GM12873 (cell line): Measurements from ENCODE around the gene ATP6V1F.

Source experiments
- TF ChIP-seq, protein P1 (sequence below): IDR thresholded peaks from 2 replicates; pipeline ENCODE4 v1.5.1; 2012; ENCODE audit warnings: low read depth, mild to moderate bottlenecking, moderate library complexity, low read length, control low read depth; ENCODE audit not compliant: insufficient read depth; ENCODE audit errors: missing control alignments

Gene ATP6V1F

GRCh38 chr7:128906001-128906765 is 43.5 kb downstream of the ATP6V1F start:
- TF ChIP-seq, protein P1, sequence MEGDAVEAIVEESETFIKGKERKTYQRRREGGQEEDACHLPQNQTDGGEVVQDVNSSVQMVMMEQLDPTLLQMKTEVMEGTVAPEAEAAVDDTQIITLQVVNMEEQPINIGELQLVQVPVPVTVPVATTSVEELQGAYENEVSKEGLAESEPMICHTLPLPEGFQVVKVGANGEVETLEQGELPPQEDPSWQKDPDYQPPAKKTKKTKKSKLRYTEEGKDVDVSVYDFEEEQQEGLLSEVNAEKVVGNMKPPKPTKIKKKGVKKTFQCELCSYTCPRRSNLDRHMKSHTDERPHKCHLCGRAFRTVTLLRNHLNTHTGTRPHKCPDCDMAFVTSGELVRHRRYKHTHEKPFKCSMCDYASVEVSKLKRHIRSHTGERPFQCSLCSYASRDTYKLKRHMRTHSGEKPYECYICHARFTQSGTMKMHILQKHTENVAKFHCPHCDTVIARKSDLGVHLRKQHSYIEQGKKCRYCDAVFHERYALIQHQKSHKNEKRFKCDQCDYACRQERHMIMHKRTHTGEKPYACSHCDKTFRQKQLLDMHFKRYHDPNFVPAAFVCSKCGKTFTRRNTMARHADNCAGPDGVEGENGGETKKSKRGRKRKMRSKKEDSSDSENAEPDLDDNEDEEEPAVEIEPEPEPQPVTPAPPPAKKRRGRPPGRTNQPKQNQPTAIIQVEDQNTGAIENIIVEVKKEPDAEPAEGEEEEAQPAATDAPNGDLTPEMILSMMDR: no peak

- TF ChIP-seq, protein P1: no peak
Measured at GRCh38 chr7:128906766-128907559, 44.3 kb downstream of the ATP6V1F start.

GRCh38 chr7:128908750-128909624 is 46.3 kb downstream of the ATP6V1F start:
- TF ChIP-seq, protein P1: no peak

DNA sequence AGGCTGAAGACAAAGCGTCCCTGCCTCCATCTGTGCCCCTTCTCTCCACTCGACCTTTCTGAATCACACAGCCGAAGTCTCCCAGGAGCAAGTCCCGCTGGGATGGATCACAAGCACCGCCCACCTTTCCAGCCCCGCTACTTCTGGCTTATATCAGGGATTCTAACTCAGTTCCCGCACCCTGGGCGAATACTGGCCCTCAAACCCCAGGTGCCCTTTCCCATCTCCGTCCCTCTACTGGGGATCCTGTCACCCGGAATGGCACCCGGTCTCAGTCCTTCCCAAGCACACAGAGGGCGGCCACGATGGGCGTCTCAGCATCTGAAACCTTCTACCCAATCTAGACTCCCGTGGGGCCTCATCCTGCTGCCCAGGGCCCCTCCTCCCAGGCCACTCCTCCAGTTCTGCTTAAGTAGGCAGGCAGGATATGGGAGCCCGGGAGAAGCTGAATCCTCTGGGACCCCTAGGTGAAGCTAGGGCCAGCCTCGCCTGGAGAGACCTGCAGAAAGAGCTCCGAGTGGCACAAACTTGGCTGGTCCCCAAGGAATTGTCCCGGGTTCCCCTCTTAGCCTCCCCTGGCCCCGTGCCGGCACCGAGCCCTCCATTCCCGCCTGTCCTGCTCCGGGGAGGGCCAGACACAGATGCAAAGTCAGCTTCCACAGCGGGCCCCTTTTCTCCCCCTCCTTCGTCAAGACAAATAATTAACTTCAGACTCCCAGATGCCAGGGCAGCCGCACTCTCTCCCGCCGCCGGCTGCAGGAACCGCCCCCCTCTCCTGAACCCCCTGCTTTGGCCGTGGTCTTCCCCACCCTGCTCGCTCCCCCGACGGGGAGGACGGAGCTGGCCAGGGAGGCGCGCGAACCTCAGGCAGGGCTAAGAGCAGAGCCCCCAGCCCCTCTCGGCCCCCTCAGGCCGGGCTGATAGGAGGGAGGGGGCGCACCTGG is 47.2 kb downstream of the ATP6V1F start:
- TF ChIP-seq, protein P1: no peak

- TF ChIP-seq, protein P1: no peak
Measured at GRCh38 chr7:128910569-128910945, 47.9 kb downstream of the ATP6V1F start, which contains the start of gene KCP. Gene KCP, minus strand, starts transcription at chr7:128910709. Its CDS starts 33 bp downstream, at chr7:128910676.

DNA sequence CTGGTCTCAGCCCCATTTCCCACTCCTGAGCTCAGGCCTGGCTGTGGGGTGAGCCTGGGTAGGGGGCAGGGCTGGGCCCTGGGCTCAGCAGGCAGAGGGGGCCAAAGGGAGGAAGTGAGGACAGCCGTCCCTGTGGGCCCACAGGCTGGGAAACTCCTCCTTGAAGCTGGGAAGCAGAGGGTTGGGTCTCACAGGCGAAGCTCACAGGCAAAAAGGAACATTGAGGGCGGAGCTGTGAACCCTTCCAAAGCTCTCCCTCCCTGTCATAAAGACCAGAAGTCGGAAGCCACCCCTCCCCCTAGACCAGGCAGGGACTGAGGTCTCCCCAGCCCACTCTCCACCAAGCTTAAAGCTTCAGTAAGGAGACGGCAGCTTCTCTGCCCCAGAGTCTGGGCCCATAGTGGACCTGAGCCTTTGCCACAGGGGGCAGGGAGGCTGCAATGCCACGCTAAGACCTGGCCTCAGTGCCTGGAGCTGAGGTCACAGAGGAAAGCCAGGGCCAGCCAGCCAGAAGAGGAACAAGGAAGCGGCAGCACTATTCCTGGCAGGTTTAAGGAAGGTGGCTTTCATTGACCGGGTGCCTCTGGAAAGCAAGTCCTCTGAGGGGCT is 48.9 kb downstream of the ATP6V1F start:
- TF ChIP-seq, protein P1: no peak
